Measurements from ENCODE around the gene ZMIZ1. TPM values are rescaled to one million over a fixed set of nuclear protein-coding genes. Genes with fewer than 3 reads are reported as not detected.
A peak's percentile ranks its signal among the peaks of the same experiment; 100 is the strongest.

The ZMIZ1 gene
- total and polyA plus RNA-seq, 2 donors (not counting 1 experiment from before 2014, with no cell fraction given) = 6.3 to 30.6 TPM

- Histone ChIP-seq H3K27ac (ENCODE audit: insufficient read depth, low read length) (peak overlapping the region; percentile 96), H3K9ac (ENCODE audit: insufficient read depth, low read length) (no peak overlapping the region), H3K27me3 (ENCODE audit: control insufficient read depth, insufficient read depth, low read length) (no peaks in the 10 kb centered on the region), H3K4me3 (replicated peaks in 1 of 4; ENCODE audit: control extremely low read depth in 1 of 4, insufficient read depth in 1 of 4, low read depth in 3 of 4, low read length in 4 of 4) (no peak overlapping the region), H3K4me1 (ENCODE audit: control insufficient read depth, extremely low read depth, insufficient read depth, low read length) (peaks cover 57% of the 10 kb centered on the region), H2AFZ (ENCODE audit: low read length) (no peak overlapping the region), H4K20me1 (ENCODE audit: control insufficient read depth, extremely low read depth, insufficient read depth, low read length) (no peaks in the 10 kb centered on the region), H3K9me3 (ENCODE audit: control insufficient read depth, insufficient read depth, low read depth, low read length) (no peaks in the 10 kb centered on the region), H3K36me3 (ENCODE audit: control insufficient read depth, insufficient read depth, low read length) (peaks cover 12% of the 10 kb centered on the region), H3K79me2 (ENCODE audit: control insufficient read depth, insufficient read depth, low read length) (peaks cover 72% of the 10 kb centered on the region), H3K4me2 (ENCODE audit: extremely low read depth, insufficient read depth, low read length) (no peak overlapping the region)
- DNase-seq (ENCODE audit: low read depth in 2 of 2) = no peak
- TF ChIP-seq CTCF (conservative IDR thresholded peaks at IDR 0.05 in 1 of 2, IDR thresholded peaks at IDR 0.05 in 1 of 2; ENCODE audit: low read depth in 1 of 2, low read length in 2 of 2) (no peak), EZH2 (IDR thresholded peaks at IDR 0.05; ENCODE audit: low read length, missing control alignments) (no peak)
These were observed 92.8 kb downstream of the ZMIZ1 start for GRCh38 chr10:79161557-79161956.

- Histone ChIP-seq H3K27me3 (ENCODE audit: control insufficient read depth, insufficient read depth, low read length) (no peaks in the 10 kb centered on the region), H3K9ac (ENCODE audit: insufficient read depth, low read length) (no peak overlapping the region), H3K4me3 (replicated peaks in 1 of 4; ENCODE audit: control extremely low read depth in 1 of 4, insufficient read depth in 1 of 4, low read depth in 3 of 4, low read length in 4 of 4) (no peak overlapping the region), H2AFZ (ENCODE audit: low read length) (no peak overlapping the region), H3K9me3 (ENCODE audit: control insufficient read depth, insufficient read depth, low read depth, low read length) (no peaks in the 10 kb centered on the region), H3K4me1 (ENCODE audit: control insufficient read depth, extremely low read depth, insufficient read depth, low read length) (peaks cover 54% of the 10 kb centered on the region), H3K79me2 (ENCODE audit: control insufficient read depth, insufficient read depth, low read length) (peaks cover 67% of the 10 kb centered on the region), H3K4me2 (ENCODE audit: extremely low read depth, insufficient read depth, low read length) (no peak overlapping the region), H3K27ac (ENCODE audit: insufficient read depth, low read length) (no peak overlapping the region), H4K20me1 (ENCODE audit: control insufficient read depth, extremely low read depth, insufficient read depth, low read length) (no peaks in the 10 kb centered on the region), H3K36me3 (ENCODE audit: control insufficient read depth, insufficient read depth, low read length) (peaks cover 12% of the 10 kb centered on the region)
- no peak for DNase-seq (ENCODE audit: low read depth in 2 of 2)
- no peak for TF ChIP-seq EZH2 (IDR thresholded peaks at IDR 0.05; ENCODE audit: low read length, missing control alignments)
- no peak for TF ChIP-seq CTCF (conservative IDR thresholded peaks at IDR 0.05 in 1 of 2, IDR thresholded peaks at IDR 0.05 in 1 of 2; ENCODE audit: low read depth in 1 of 2, low read length in 2 of 2)
These were observed 93.3 kb downstream of the ZMIZ1 start for GRCh38 chr10:79162022-79162421.

- Histone ChIP-seq H2AFZ (ENCODE audit: low read length) (no peak overlapping the region), H3K4me2 (ENCODE audit: extremely low read depth, insufficient read depth, low read length) (no peak overlapping the region), H3K4me1 (ENCODE audit: control insufficient read depth, extremely low read depth, insufficient read depth, low read length) (peaks cover 44% of the 10 kb centered on the region), H3K36me3 (ENCODE audit: control insufficient read depth, insufficient read depth, low read length) (peaks cover 16% of the 10 kb centered on the region), H4K20me1 (ENCODE audit: control insufficient read depth, extremely low read depth, insufficient read depth, low read length) (no peaks in the 10 kb centered on the region), H3K27me3 (ENCODE audit: control insufficient read depth, insufficient read depth, low read length) (no peaks in the 10 kb centered on the region), H3K9me3 (ENCODE audit: control insufficient read depth, insufficient read depth, low read depth, low read length) (no peaks in the 10 kb centered on the region), H3K79me2 (ENCODE audit: control insufficient read depth, insufficient read depth, low read length) (peaks cover 58% of the 10 kb centered on the region), H3K4me3 (replicated peaks in 1 of 4; ENCODE audit: control extremely low read depth in 1 of 4, insufficient read depth in 1 of 4, low read depth in 3 of 4, low read length in 4 of 4) (no peak overlapping the region), H3K27ac (ENCODE audit: insufficient read depth, low read length) (peak overlapping the region; percentile 18), H3K9ac (ENCODE audit: insufficient read depth, low read length) (no peak overlapping the region)
- DNase-seq (ENCODE audit: low read depth in 2 of 2) = peak in 1 of 2 donors; percentile 66
- TF ChIP-seq CTCF (conservative IDR thresholded peaks at IDR 0.05 in 1 of 2, IDR thresholded peaks at IDR 0.05 in 1 of 2; ENCODE audit: low read depth in 1 of 2, low read length in 2 of 2) (no peak), EZH2 (IDR thresholded peaks at IDR 0.05; ENCODE audit: low read length, missing control alignments) (no peak)
These were observed 94.3 kb downstream of the ZMIZ1 start for GRCh38 chr10:79162861-79163665.

All from fibroblast of lung (primary cell).